Erythroblast (primary cell): ENCODE measurements around the gene DYRK4.
"Not testable (repeated sequence)": the region's sequence is repeated elsewhere in the genome, so short reads cannot be mapped to it uniquely, and the experiment has no call there.

Experiments used
- DNase-seq, 2 experiments: peaks; one replicate each; lab custom pipeline; 2025; lab: John Stamatoyannopoulos, UW
- GATA1 ChIP-seq: IDR thresholded peaks from 2 replicates; pipeline ENCODE4 v1.6.1; 2011; ENCODE audit warnings: low read depth, mild to moderate bottlenecking, control low read depth, low read length, moderate library complexity
- POLR2A ChIP-seq: IDR thresholded peaks from 2 replicates; pipeline ENCODE4 v1.6.1; 2011; ENCODE audit warnings: mild to moderate bottlenecking, low read length

The DYRK4 gene, protein sequence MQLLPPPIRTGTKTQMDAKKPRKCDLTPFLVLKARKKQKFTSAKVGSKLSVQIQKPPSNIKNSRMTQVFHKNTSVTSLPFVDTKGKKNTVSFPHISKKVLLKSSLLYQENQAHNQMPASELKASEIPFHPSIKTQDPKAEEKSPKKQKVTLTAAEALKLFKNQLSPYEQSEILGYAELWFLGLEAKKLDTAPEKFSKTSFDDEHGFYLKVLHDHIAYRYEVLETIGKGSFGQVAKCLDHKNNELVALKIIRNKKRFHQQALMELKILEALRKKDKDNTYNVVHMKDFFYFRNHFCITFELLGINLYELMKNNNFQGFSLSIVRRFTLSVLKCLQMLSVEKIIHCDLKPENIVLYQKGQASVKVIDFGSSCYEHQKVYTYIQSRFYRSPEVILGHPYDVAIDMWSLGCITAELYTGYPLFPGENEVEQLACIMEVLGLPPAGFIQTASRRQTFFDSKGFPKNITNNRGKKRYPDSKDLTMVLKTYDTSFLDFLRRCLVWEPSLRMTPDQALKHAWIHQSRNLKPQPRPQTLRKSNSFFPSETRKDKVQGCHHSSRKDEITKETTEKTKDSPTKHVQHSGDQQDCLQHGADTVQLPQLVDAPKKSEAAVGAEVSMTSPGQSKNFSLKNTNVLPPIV

DNA sequence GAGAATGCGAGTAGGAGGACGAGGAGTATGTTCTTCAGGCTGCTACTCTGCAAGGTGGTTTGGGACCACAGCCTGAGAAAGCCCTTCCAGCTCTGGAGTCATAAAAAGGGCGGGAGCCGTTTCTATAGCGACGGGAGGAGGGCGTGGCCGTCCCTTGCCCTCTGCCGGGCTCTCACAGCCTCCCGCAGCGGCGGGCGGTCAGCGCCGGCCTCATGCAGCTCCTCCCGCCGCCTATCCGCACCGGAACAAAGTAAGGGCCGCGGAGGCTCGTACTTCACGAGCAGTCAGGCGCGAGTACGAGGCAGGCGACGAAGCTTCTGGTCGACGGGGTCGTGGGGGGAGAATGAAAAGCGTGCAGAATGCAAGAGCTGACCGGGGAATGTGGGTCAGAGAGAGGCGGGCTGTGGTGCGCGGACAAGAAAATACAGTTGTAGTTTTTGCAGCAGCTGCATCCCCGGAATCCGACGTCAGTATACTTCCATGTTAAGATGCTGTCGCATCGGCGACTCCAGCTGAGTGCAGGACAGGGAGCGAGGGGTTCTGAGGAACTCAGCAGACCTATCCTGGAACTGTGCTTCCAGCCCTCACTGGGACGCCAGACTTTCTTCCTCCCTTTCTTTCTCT is at the start of gene DYRK4:
DYRK4 (plus strand) TSS at position 175 of the 624 bp plus-strand sequence; CDS start at position 213, 38 bp downstream.
- TF ChIP-seq POLR2A (no peak), GATA1 (no peak)
- peak; percentile 77 to 83 for DNase-seq

DNA sequence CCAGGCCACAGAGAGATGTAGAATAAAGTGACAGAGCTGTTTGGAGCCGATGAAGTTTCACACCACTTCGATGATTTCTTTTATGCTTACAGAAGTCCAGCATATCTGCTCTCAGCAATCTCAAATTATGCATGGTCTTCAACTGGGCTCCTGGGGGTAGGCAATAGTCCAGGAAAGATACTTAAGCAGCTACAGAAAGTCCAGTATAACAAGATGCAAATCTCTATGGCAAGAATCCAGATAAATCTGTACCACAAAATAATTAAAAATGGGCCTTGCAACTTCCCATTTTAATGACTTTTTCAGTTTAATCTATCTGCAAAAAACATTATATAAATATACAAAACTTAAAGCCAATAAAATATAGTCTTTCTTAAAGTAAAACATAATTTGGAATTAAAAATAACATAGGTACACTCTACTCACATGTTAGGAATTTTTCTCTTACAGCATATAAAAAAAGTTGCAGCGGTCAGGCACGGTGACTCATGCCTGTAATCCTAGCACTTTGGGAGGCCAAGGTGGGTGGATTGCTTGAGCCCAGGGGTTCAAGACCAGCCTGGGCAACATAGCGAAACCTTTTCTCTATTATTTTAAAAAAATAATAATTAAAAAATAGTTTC is 43.8 kb upstream of the DYRK4 start:
- TF ChIP-seq GATA1: no peak
- TF ChIP-seq POLR2A: no peak
- DNase-seq: no peak

DNA sequence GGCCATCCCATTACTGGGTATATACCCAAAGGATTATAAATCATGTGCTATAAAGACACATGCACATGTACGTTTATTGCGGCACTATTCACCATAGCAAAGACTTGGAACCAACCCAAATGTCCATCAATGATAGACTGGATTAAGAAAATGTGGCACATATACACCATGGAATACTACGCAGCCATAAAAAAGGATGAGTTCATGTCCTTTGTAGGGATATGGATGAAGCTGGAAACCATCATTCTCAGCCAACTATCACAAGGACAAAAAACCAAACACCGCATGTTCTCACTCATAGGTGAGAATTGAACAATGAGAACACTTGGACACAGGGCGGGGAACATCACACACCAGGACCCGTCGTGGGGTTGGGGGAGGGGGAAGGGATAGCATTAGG is 38.6 kb upstream of the DYRK4 start:
- not testable (repeated sequence) for DNase-seq

DNA sequence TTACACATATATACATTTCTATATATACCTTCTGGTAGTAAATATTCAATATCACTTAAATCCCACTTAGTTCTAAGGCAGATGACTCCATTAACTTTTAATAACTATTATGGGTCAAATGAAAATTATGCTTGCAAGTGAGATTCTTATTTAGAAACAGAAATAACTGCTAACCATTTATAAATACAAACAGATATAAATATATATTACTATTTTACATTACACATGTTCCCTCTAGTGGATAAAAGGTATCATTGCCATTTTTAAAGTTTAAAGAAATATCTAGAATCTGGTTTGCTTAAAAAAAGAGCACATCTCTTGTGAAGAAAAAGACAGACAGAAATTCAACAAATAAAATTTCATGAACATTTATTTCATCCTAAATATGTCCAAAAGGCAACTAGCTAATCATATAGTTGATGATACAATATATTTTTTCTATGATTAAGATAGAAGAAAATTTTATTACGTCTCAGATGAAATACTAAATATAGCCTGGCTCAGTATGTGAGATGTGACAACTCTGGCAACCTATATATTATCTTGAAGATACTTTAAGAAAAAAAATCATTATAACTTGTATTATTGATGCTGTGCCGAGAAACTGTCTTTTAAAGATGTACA is 35.0 kb upstream of the DYRK4 start:
- DNase-seq: peak in 1 of 2 experiments; percentile 24
- no peak for TF ChIP-seq POLR2A
- no peak for TF ChIP-seq GATA1

DNA sequence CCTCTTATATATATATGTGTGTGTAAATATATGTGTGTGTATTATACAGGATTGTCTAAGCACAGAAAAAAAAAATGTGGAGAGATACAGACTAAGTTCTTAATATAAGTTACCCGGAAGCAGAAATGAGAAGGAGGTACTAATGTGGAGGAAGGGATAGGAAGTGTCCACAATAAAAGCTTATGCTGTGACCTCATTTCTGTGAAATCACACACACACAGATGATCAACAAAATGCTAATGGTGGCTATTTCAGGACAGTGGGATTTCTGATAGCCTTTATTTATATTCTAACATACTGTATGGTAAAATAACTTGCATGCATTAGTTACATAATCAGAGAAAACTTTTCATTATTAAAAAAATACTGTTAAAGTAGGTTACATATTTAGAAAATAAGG is 31.8 kb upstream of the DYRK4 start:
- TF ChIP-seq POLR2A (no peak), GATA1 (no peak)
- DNase-seq: no peak

DNA sequence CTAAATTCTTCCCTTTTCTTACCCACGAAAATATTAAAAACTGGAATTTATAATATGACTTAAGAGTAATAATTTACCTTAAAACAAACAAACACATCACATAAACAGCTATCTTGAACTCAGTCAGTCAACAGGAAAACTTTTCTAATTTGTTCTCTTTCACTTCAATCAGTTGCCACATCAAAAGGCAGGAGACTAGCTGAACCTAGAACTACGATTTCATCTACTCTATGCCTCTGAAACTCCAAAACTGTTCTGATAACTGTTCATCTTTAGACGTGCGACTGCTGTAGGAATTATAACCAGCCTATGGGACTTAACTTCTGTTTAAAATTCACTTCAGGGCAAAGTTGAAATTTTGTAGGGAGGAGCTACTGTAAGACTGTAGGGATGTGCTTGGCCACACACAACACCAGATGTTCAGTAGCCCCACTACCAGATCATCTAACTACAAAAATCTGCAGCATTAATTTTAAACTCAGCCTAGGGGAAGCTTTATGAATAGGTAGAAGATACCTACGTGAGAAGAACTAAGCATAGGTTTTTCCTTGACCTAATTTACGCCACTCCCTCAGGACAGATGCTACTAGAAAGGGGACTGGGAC is 30.9 kb upstream of the DYRK4 start:
- TF ChIP-seq POLR2A: no peak
- no peak for TF ChIP-seq GATA1
- DNase-seq: no peak

DNA sequence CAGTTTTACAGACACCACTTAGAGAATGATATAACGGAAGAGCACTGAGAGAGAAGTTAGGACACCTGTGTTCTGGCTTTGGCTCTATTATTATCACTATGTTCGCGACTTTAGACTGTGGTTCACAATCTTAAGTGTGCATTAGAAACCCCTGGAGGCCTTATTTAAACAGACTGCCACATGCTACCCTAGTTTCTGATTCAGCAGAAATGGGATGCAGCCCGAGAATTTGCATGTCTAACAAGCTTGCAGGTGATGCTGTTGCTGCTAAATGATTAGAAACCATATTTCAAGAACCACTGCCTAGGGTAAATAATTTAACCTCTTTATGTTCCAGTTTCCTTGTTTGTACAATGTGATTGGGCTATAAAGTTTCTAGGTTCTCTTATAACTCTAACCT is 26.9 kb upstream of the DYRK4 start:
- TF ChIP-seq GATA1 (no peak), POLR2A (no peak)

DNA sequence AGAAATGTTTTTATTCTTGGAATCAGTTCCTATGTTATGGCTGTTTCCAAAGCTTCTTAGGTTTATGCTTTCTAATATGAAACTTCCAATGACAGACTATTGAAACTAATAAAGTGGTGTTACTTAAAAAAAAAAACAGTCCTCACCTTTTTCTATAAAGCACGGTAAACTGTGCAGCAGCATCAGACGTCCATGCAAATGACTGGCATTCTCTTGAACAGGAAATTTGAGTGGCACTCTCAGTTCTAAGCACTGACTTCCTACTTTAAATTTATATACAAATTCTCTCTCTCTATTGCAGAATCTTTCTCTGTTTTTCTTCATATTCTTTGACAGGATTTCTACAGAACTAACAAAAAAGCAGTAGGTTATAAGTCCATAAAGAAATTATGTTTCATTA is 26.1 kb upstream of the DYRK4 start:
- TF ChIP-seq GATA1: no peak
- no peak for TF ChIP-seq POLR2A
- DNase-seq: no peak

More for the DNA sequence above, 26.9 kb upstream of the DYRK4 start:
- DNase-seq: no peak

DNA sequence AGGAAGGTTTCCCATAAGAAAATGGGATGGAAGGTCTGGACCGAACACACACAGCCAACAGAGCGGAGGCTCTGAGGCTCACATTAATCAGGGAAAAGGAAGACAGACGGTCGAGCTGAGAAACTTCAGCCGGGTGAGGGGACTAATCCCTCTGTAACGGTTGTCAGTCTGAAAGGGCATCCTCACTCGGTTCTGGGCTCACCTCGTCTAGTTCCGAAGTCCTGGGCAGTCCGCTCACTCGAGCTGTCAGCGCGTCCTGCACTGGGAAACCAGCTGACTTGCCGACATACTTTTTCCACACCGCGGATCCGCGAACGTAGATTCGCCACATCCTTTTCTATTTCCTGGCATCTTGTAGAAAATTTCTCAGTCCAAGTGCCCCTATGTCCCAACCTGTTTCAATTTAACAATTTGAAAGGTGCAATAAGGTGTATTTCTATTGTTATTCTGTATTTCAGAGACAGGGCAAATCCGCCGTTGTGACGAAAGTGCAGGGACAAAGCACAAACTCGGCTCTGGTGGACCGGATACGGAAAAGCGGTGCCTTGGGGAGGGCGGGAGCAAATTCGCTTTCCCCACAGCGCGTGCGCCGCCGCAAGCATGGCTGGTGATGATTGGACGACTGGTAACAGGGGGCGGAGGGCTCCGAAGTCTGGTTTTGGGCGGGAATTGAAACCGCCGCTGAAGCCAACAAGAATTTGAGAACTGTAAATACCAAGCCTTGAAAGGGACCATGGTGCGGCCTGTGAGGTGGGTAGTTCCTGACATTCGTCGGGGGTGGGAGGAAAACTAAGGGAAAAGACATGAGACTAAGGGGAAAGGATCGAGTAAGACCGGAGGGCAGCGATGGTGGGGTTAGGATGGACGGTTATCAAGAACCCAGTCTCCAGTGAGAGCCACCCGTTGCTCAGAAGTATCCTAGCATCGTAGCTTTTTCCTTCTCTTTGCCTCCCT is 23.5 kb upstream of the DYRK4 start, which contains the start of gene RAD51AP1:
RAD51AP1 (plus strand) TSS at position 684 of the 954 bp plus-strand sequence; CDS start at position 734, 50 bp downstream.
- peak; percentile 99 for DNase-seq
- TF ChIP-seq POLR2A (peak; percentile 83), GATA1 (no peak)

DNA sequence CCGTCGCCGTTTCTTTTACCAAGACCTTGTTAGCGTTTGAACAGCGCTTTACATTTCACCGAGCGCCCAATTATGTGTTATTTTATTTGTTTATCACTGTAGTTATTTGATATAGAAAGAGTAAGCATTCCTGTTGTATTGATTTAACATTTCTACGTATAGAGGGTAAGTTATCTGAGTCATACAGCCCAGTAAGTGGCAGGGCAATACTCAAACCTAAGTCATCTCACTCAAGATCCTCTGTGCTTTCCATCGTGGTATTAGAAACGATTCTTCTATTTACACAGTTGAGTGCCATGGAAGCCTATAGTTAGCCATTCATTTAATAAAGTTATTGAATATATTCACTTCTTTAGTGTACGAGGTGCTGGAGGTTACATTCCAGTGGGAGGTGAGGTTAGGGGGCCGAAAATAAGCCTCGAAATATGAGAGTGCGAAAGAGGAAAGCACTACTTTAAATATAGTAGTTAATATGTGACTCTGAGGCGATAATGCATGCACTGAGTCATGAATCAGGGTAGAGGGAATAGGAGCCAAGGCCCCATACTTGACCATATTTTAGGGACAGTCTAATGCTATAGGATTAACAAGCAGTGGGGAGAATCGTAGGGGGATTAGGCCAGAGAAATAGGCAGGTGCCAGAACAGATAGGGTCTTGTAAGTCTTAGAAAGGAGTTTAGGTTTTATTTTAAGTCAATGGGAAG is 22.7 kb upstream of the DYRK4 start:
- TF ChIP-seq POLR2A (no peak), GATA1 (no peak)
- peak; percentile 57 to 66 for DNase-seq

DNA sequence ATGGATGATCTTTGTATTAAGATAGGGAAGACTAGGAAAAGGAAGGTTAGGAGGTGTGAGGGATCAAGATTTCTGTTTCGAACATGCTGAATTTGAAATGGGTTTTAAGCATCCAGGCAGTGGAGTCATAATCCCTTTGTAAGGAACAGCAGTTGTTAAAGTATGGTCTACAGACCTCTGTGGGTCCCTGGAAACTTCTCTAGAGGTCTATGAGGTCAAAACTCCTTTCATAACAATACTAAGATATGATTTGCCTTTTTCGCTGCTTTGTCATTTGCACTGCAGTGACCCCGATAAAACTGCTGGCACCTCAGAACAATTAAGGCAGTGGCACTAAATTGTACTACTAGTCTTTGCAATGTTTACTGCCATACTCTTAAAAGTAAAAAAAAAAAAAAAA is 21.8 kb upstream of the DYRK4 start:
- TF ChIP-seq GATA1 (no peak), POLR2A (no peak)
- peak in 1 of 2 experiments; percentile 34 for DNase-seq

DNA sequence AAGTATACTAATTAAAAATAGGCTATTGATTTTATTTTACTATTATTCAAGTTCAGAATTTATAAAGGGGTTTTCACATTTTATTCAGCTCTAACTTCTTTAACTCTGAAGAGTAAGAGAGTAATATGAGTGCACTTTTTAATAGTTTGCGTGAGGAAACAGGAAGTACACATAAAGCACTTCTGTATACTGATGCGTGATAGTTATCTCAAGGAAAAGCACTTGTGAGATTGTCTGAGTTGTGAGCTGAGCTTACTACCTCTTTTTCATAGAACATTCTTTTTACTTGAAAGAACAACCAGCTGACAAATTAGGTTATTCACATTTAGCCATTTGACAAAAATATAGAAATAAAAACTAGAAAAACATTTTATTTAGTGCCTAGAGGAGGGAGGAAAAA is 21.4 kb upstream of the DYRK4 start:
- DNase-seq: peak in 1 of 2 experiments; percentile 5
- no peak for TF ChIP-seq POLR2A
- TF ChIP-seq GATA1: no peak
